ENCODE measurements around the gene PIEZO1.

The PIEZO1 gene

GRCh38 chr16:88822281-88823040 is 37.4 kb upstream of the PIEZO1 start:
- Histone ChIP-seq H3K9ac (ENCODE audit: low read length) (no peak overlapping the region), H3K9me3 (ENCODE audit: control insufficient read depth, low read length) (no peaks in the 10 kb centered on the region), H3K36me3 (ENCODE audit: control insufficient read depth, insufficient read depth, low read length) (no peaks in the 10 kb centered on the region), H3K4me1 (ENCODE audit: control insufficient read depth, insufficient read depth, low read length) (peaks cover 10% of the 10 kb centered on the region), H3K4me3 (ENCODE audit: low read length) (no peak overlapping the region), H3K27me3 (ENCODE audit: control insufficient read depth, insufficient read depth, low read length) (no peaks in the 10 kb centered on the region)

GRCh38 chr16:88821168-88821850 is 36.3 kb upstream of the PIEZO1 start:
- Histone ChIP-seq H3K4me1 (ENCODE audit: control insufficient read depth, insufficient read depth, low read length) (peaks cover 5% of the 10 kb centered on the region), H3K9ac (ENCODE audit: low read length) (no peak overlapping the region), H3K9me3 (ENCODE audit: control insufficient read depth, low read length) (no peaks in the 10 kb centered on the region), H3K4me3 (ENCODE audit: low read length) (no peak overlapping the region), H3K36me3 (ENCODE audit: control insufficient read depth, insufficient read depth, low read length) (no peaks in the 10 kb centered on the region), H3K27me3 (ENCODE audit: control insufficient read depth, insufficient read depth, low read length) (no peaks in the 10 kb centered on the region)

- Histone ChIP-seq H3K27me3 (ENCODE audit: control insufficient read depth, insufficient read depth, low read length) (no peaks in the 10 kb centered on the region), H3K36me3 (ENCODE audit: control insufficient read depth, insufficient read depth, low read length) (no peaks in the 10 kb centered on the region), H3K9ac (ENCODE audit: low read length) (no peak overlapping the region), H3K4me1 (ENCODE audit: control insufficient read depth, insufficient read depth, low read length) (peaks cover 5% of the 10 kb centered on the region), H3K4me3 (ENCODE audit: low read length) (no peak overlapping the region), H3K9me3 (ENCODE audit: control insufficient read depth, low read length) (no peaks in the 10 kb centered on the region)
These were observed 35.5 kb upstream of the PIEZO1 start for GRCh38 chr16:88820385-88821025.

GRCh38 chr16:88819126-88819525 is 34.1 kb upstream of the PIEZO1 start:
- Histone ChIP-seq H3K4me1 (ENCODE audit: control insufficient read depth, insufficient read depth, low read length) (peaks cover 5% of the 10 kb centered on the region), H3K36me3 (ENCODE audit: control insufficient read depth, insufficient read depth, low read length) (no peaks in the 10 kb centered on the region), H3K27me3 (ENCODE audit: control insufficient read depth, insufficient read depth, low read length) (no peaks in the 10 kb centered on the region), H3K9ac (ENCODE audit: low read length) (no peak overlapping the region), H3K4me3 (ENCODE audit: low read length) (no peak overlapping the region), H3K9me3 (ENCODE audit: control insufficient read depth, low read length) (no peaks in the 10 kb centered on the region)

- no peaks in the 10 kb centered on the region for H3K36me3 ChIP-seq (ENCODE audit: control insufficient read depth, insufficient read depth, low read length)
- no peaks in the 10 kb centered on the region for H3K27me3 ChIP-seq (ENCODE audit: control insufficient read depth, insufficient read depth, low read length)
- no peaks in the 10 kb centered on the region for H3K9me3 ChIP-seq (ENCODE audit: control insufficient read depth, low read length)
These were observed 33.5 kb upstream of the PIEZO1 start for GRCh38 chr16:88818575-88818874.

GRCh38 chr16:88817785-88818574 is 33.0 kb upstream of the PIEZO1 start:
- Histone ChIP-seq H3K4me1 (ENCODE audit: control insufficient read depth, insufficient read depth, low read length) (peaks cover 9% of the 10 kb centered on the region), H3K27me3 (ENCODE audit: control insufficient read depth, insufficient read depth, low read length) (no peaks in the 10 kb centered on the region), H3K4me3 (ENCODE audit: low read length) (no peak overlapping the region), H3K9me3 (ENCODE audit: control insufficient read depth, low read length) (no peaks in the 10 kb centered on the region), H3K36me3 (ENCODE audit: control insufficient read depth, insufficient read depth, low read length) (no peaks in the 10 kb centered on the region), H3K9ac (ENCODE audit: low read length) (no peak overlapping the region)

More at GRCh38 chr16:88818575-88818874, 33.5 kb upstream of the PIEZO1 start:
- Histone ChIP-seq H3K4me3 (ENCODE audit: low read length) (no peak overlapping the region), H3K4me1 (ENCODE audit: control insufficient read depth, insufficient read depth, low read length) (peaks cover 5% of the 10 kb centered on the region), H3K9ac (ENCODE audit: low read length) (no peak overlapping the region)

- no peaks in the 10 kb centered on the region for H3K9me3 ChIP-seq (ENCODE audit: control insufficient read depth, low read length)
- no peak overlapping the region for H3K9ac ChIP-seq (ENCODE audit: low read length)
- no peaks in the 10 kb centered on the region for H3K36me3 ChIP-seq (ENCODE audit: control insufficient read depth, insufficient read depth, low read length)
- H3K4me3 ChIP-seq (ENCODE audit: low read length), result no peak overlapping the region
- no peaks in the 10 kb centered on the region for H3K27me3 ChIP-seq (ENCODE audit: control insufficient read depth, insufficient read depth, low read length)
- peaks cover 16% of the 10 kb centered on the region for H3K4me1 ChIP-seq (ENCODE audit: control insufficient read depth, insufficient read depth, low read length)
These were observed 31.9 kb upstream of the PIEZO1 start for GRCh38 chr16:88816736-88817535.

- H3K9ac ChIP-seq (ENCODE audit: low read length), result no peak overlapping the region
- no peaks in the 10 kb centered on the region for H3K9me3 ChIP-seq (ENCODE audit: control insufficient read depth, low read length)
- peaks cover 17% of the 10 kb centered on the region for H3K4me1 ChIP-seq (ENCODE audit: control insufficient read depth, insufficient read depth, low read length)
- H3K27me3 ChIP-seq (ENCODE audit: control insufficient read depth, insufficient read depth, low read length), result no peaks in the 10 kb centered on the region
- no peaks in the 10 kb centered on the region for H3K36me3 ChIP-seq (ENCODE audit: control insufficient read depth, insufficient read depth, low read length)
- H3K4me3 ChIP-seq (ENCODE audit: low read length), result no peak overlapping the region
These were observed 31.0 kb upstream of the PIEZO1 start for GRCh38 chr16:88815901-88816589.

- no peak overlapping the region for H3K4me3 ChIP-seq (ENCODE audit: low read length)
- H3K9me3 ChIP-seq (ENCODE audit: control insufficient read depth, low read length), result no peaks in the 10 kb centered on the region
- no peak overlapping the region for H3K9ac ChIP-seq (ENCODE audit: low read length)
- H3K4me1 ChIP-seq (ENCODE audit: control insufficient read depth, insufficient read depth, low read length), result peaks cover 25% of the 10 kb centered on the region
- H3K27me3 ChIP-seq (ENCODE audit: control insufficient read depth, insufficient read depth, low read length), result no peaks in the 10 kb centered on the region
- no peaks in the 10 kb centered on the region for H3K36me3 ChIP-seq (ENCODE audit: control insufficient read depth, insufficient read depth, low read length)
These were observed 30.2 kb upstream of the PIEZO1 start for GRCh38 chr16:88815227-88815626.

- Histone ChIP-seq H3K27me3 (ENCODE audit: control insufficient read depth, insufficient read depth, low read length) (no peaks in the 10 kb centered on the region), H3K4me1 (ENCODE audit: control insufficient read depth, insufficient read depth, low read length) (peaks cover 32% of the 10 kb centered on the region), H3K9me3 (ENCODE audit: control insufficient read depth, low read length) (no peaks in the 10 kb centered on the region), H3K36me3 (ENCODE audit: control insufficient read depth, insufficient read depth, low read length) (no peaks in the 10 kb centered on the region), H3K9ac (ENCODE audit: low read length) (no peak overlapping the region), H3K4me3 (ENCODE audit: low read length) (no peak overlapping the region)
These were observed 29.1 kb upstream of the PIEZO1 start for GRCh38 chr16:88814144-88814502.

Measured in mucosa of stomach (tissue), 1 donor.